ENCODE results near the gene TRRAP.
"Not testable (repeated sequence)": the region's sequence is repeated elsewhere in the genome, so short reads cannot be mapped to it uniquely, and the experiment has no call there.

TRRAP gene

GRCh38 chr7:99033765-99034164 lies 155.4 kb downstream of the TRRAP start:
- no peak for DNase-seq

GRCh38 chr7:99034932-99035722 lies 156.8 kb downstream of the TRRAP start:
- no peak for DNase-seq

- no peak for DNase-seq
These were observed 157.6 kb downstream of the TRRAP start for GRCh38 chr7:99035723-99036545.

- DNase-seq = peak; percentile 11
These were observed 158.3 kb downstream of the TRRAP start for GRCh38 chr7:99036546-99037111.

GRCh38 chr7:99037327-99037940 lies 159.1 kb downstream of the TRRAP start:
- DNase-seq = no peak

- DNase-seq = no peak
These were observed 159.9 kb downstream of the TRRAP start for GRCh38 chr7:99038086-99038855.

GRCh38 chr7:99039384-99039891 lies 161.1 kb downstream of the TRRAP start:
- no peak for DNase-seq

GRCh38 chr7:99040104-99040958 lies 162.0 kb downstream of the TRRAP start:
- DNase-seq = peak; percentile 95

GRCh38 chr7:99041526-99041925 lies 163.2 kb downstream of the TRRAP start:
- DNase-seq = no peak

- no peak for DNase-seq
These were observed 164.6 kb downstream of the TRRAP start for GRCh38 chr7:99042957-99043356.

- DNase-seq = not testable (repeated sequence)
These were observed 166.5 kb downstream of the TRRAP start for GRCh38 chr7:99044858-99045257.

- not testable (repeated sequence) for DNase-seq
These were observed 167.9 kb downstream of the TRRAP start for GRCh38 chr7:99046262-99046661.

GRCh38 chr7:99046722-99047121 lies 168.4 kb downstream of the TRRAP start:
- no peak for DNase-seq

- no peak for DNase-seq
These were observed 169.3 kb downstream of the TRRAP start for GRCh38 chr7:99047526-99048077.

GRCh38 chr7:99050971-99051370 lies 172.6 kb downstream of the TRRAP start:
- no peak for DNase-seq

- DNase-seq = no peak
These were observed 176.4 kb downstream of the TRRAP start for GRCh38 chr7:99054781-99055180.

GRCh38 chr7:99061001-99061776 lies 182.9 kb downstream of the TRRAP start:
- DNase-seq = no peak

Measured in eye (tissue), 1 donor.